PFSK-1 (cell line): ENCODE data around the gene HMCN2.

ENCODE experiments used
- FOXP2 ChIP-seq: optimal IDR thresholded peaks from 2 replicates; pipeline ENCODE3; 2011; ENCODE audit warnings: borderline replicate concordance, control low read depth, inconsistent platforms; ENCODE audit not compliant: insufficient read depth; ENCODE audit errors: extremely low read length, extremely low read depth
- POLR2AphosphoS5 ChIP-seq: IDR thresholded peaks from 2 replicates; pipeline ENCODE4 v1.6.1; 2012; ENCODE audit warnings: low read depth, mild to moderate bottlenecking, control low read depth, low read length, moderate library complexity
- SIN3A ChIP-seq: IDR thresholded peaks from 2 replicates; pipeline ENCODE4 v1.6.1; 2012; ENCODE audit warnings: mild to moderate bottlenecking, low read length, moderate library complexity, borderline replicate concordance; ENCODE audit not compliant: insufficient read depth
- TAF1 ChIP-seq: IDR thresholded peaks from 2 replicates; pipeline ENCODE4 v1.6.1; 2012; ENCODE audit warnings: low read length, control low read depth, borderline replicate concordance; ENCODE audit not compliant: insufficient read depth
- TF ChIP-seq, protein P1 (sequence below), 2 experiments: IDR thresholded peaks; 2 replicates each; pipeline versions ENCODE4 v1.6.1 to v1.8.0; 2011 to 2012; ENCODE audit warnings: low read depth in 2 of 2, low read length in 2 of 2, control low read depth in 1 of 2, inconsistent platforms in 1 of 2, mild to moderate bottlenecking in 1 of 2, moderate library complexity in 1 of 2; ENCODE audit not compliant: insufficient read depth in 1 of 2

Gene HMCN2

DNA sequence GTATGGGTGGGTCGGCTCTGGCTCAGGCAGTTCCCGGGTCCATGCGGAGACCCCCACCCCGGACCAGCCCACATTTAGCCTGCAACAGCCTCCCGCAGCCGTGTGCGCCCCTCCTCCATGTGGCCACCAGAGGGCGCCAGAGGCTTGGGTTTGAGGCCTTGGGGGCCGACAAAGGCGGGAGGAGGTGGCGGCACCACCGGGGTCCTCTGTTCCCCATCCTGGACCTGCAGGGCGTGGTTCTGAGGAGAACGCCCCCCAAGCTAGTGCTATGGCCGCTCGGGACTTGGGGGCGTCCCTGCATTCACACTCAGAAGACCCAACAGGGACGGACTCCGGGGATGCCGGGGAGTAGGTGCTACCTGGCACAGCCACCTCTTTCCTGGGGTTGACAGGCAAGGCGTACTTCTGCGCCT, 195.7 kb downstream of the HMCN2 start:
- TF ChIP-seq FOXP2 (no peak), TAF1 (no peak), POLR2AphosphoS5 (no peak), SIN3A (no peak)
- TF ChIP-seq, protein P1, sequence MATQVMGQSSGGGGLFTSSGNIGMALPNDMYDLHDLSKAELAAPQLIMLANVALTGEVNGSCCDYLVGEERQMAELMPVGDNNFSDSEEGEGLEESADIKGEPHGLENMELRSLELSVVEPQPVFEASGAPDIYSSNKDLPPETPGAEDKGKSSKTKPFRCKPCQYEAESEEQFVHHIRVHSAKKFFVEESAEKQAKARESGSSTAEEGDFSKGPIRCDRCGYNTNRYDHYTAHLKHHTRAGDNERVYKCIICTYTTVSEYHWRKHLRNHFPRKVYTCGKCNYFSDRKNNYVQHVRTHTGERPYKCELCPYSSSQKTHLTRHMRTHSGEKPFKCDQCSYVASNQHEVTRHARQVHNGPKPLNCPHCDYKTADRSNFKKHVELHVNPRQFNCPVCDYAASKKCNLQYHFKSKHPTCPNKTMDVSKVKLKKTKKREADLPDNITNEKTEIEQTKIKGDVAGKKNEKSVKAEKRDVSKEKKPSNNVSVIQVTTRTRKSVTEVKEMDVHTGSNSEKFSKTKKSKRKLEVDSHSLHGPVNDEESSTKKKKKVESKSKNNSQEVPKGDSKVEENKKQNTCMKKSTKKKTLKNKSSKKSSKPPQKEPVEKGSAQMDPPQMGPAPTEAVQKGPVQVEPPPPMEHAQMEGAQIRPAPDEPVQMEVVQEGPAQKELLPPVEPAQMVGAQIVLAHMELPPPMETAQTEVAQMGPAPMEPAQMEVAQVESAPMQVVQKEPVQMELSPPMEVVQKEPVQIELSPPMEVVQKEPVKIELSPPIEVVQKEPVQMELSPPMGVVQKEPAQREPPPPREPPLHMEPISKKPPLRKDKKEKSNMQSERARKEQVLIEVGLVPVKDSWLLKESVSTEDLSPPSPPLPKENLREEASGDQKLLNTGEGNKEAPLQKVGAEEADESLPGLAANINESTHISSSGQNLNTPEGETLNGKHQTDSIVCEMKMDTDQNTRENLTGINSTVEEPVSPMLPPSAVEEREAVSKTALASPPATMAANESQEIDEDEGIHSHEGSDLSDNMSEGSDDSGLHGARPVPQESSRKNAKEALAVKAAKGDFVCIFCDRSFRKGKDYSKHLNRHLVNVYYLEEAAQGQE (IDR thresholded peaks at IDR 0.05; ENCODE audit: insufficient read depth in 1 of 2, low read depth in 2 of 2, low read length in 2 of 2): no peak

DNA sequence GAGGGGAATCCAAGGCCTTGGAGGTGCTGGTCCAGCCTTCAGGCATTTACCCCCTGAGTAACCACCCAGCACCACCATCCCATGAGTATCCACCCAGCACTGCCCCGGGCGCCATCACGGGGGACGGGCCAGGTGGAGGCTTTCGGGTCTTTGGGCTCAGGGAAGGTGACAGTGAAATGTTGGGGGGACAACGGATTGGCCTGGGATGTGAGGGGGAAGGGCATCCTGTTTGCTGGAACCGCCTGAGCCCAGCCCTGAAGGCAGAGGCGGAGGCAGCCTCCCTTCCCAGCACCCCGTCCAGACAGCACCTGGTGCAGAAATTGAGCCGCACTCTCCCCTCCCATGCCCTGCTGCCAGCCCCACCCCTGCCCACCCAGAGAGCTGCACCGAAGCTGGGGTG, 196.2 kb downstream of the HMCN2 start:
- TF ChIP-seq SIN3A (no peak), POLR2AphosphoS5 (no peak), FOXP2 (no peak), TAF1 (no peak)
- TF ChIP-seq, protein P1 (IDR thresholded peaks at IDR 0.05; ENCODE audit: insufficient read depth in 1 of 2, low read depth in 2 of 2, low read length in 2 of 2): no peak

DNA sequence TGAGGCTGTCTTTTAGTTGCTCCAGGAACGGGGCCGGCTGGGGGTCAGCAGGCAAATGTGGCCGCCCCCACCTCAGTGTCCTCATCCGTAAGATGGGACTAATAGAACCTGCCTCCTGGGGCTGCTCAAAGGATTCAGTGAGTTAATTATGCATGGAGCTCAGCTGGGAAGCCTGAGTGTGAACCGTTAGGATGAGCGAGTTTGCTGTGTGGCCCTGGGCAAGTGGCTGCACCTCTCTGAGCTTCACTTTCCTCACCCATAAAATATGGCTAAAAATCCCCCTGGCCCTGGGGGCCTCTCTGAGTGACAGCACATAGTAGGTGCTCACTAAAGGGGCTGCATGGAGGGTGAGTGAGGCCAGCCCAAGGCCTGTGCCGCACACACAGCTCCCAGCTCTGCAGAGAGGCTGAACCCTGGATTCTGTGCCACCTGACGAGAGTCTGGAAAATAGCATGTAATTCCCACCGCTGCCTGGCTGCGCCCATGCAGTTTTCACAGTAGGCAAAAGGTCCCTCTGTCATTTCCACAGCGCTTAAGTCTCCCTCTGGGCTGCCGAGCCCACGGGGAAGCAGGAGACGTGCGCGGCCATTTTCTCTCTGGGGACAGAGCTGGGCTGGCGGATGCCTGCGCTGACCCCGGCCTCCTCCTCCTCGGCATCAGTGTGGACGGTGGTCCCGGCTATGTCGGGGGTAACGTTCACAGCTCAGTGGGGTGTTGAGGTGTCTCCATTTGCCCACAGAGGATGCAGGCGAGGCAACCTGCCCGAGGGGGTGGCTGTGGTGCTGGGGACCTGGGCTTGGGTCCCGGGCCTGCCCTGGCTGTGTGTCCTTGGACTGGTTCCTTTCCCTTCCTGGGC, 197.4 kb downstream of the HMCN2 start:
- TF ChIP-seq TAF1: no peak
- TF ChIP-seq POLR2AphosphoS5: no peak
- no peak for TF ChIP-seq SIN3A
- TF ChIP-seq, protein P1 (IDR thresholded peaks at IDR 0.05; ENCODE audit: insufficient read depth in 1 of 2, low read depth in 2 of 2, low read length in 2 of 2): no peak
- TF ChIP-seq FOXP2: no peak

DNA sequence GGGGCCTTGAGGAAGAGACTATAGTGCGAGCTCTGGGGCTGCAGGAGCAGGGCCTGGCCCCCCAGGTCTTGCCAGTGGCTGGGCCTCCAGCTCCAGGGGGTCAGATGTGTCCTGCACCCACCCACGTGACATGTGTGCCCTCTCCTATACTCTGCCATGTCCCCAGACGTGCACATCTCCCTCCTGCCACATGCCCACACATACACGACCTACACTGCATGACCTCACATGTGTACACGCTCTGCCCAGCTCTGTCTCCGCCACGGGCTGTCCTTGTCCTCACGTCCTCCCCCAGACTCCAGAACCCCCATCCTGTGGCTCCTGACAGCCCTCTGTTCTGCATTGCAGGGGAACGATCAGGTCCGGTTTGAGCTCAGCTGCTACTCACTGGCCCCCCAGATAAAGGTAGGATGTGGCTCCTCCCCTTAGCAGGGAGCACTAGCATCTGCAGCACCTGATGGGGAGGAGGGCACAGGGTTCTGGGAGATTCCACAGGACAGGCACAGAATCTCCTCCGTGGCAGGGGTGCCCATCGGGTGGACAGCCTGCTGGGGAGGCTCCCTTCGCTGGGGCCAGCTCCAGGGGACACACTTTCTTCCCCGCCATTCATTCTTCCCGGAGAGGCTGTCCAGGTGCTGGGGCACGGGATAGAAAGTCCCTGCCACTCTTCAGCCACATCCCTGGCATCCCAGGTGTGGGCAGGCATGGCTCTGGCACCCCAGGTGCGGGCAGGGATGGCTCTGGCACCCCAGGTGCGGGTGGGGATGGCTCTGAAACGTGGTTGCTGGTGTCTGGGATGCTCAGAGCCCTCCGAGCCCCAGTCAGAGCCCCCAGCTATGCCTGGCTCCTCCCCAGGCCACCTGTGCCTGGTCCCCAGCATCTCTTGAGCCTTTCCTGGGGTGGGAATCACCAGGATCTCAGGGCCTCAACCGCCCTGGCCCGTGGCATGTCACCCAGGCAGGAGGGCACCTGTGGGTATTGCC, 198.5 kb downstream of the HMCN2 start:
- no peak for TF ChIP-seq FOXP2
- no peak for TF ChIP-seq TAF1
- TF ChIP-seq, protein P1 (IDR thresholded peaks at IDR 0.05; ENCODE audit: insufficient read depth in 1 of 2, low read depth in 2 of 2, low read length in 2 of 2): no peak
- no peak for TF ChIP-seq SIN3A
- TF ChIP-seq POLR2AphosphoS5: no peak
